ENCODE measurements around the gene AKR1D1.
"Not testable (repeated sequence)": the region's sequence is repeated elsewhere in the genome, so short reads cannot be mapped to it uniquely, and the experiment has no call there.

AKR1D1 gene

DNA sequence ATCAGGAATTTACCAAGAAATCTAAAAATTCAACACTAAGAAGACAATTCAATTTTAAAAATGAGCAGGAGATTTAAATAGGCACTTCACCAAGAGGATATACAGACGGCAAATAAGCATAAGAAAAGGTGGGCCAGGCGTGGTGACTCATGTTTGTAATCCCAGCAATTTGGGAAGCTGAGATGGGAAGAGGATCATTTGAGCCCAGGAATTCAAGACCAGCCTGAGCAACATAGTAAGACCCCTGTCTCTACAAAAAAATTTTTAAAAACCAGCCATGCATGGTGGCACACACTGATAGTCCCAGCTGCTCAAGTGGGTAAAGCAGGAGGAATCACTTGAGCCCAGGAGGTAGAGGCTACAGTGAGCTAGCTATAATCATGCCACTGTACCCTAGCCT is 3.5 kb upstream of the AKR1D1 start:
- in situ Hi-C loops (cut with MboI; ENCODE audit: low sequenced_read_pairs) = no loop called here

- in situ Hi-C loops (cut with MboI; ENCODE audit: low sequenced_read_pairs) = no loop called here
These were observed 2.1 kb upstream of the AKR1D1 start for GRCh38 chr7:138074121-138074520.

GRCh38 chr7:138074540-138074939 is 1.7 kb upstream of the AKR1D1 start:
- in situ Hi-C loops (cut with MboI; ENCODE audit: low sequenced_read_pairs) = no loop called here

DNA sequence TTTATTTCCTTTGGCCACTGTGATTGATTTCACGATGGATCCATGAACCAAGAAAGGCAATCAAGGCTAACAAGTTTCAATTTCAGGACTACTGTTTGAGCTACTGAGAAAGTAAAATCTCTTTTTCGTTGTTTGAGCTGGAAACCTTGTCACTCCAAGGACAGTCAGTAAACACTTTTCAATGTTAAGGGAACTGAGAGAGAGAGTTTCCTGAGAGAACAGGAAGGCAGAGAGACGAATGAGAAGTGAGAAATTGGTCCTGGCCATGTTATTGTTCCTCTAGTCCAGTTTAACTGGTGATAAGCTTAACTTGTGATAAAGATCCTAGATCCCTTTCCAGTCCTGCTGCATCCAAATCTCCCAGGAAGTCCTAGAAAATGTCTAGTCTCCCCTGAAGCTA is 909 bp upstream of the AKR1D1 start:
- in situ Hi-C loops (cut with MboI; ENCODE audit: low sequenced_read_pairs) = no loop called here

GRCh38 chr7:138075786-138076185 is 473 bp upstream of the AKR1D1 start:
- in situ Hi-C loops (cut with MboI; ENCODE audit: low sequenced_read_pairs) = not testable (repeated sequence)

DNA sequence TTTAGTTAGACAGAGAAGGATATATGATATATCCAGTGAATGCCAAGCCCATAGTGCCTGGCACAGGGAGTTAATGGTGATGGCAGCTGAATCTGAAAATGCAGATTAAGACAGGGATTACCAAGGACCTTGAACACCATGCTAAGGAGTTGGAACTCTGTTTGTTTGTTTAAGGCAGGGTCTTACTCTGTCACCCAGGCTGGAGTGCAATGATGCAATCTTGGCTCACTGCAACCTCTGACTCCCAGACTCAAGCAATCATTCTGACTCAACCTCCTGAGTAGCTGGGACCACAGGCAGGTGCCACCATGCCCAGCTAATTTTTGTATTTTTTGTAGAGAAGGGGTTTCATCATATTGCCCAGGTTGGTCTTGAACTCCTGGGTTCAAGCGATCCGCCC is 1.6 kb downstream of the AKR1D1 start:
- in situ Hi-C loops (cut with MboI; ENCODE audit: low sequenced_read_pairs) = no loop called here

GRCh38 chr7:138079137-138079536 is 2.9 kb downstream of the AKR1D1 start:
- in situ Hi-C loops (cut with MboI; ENCODE audit: low sequenced_read_pairs) = no loop called here

DNA sequence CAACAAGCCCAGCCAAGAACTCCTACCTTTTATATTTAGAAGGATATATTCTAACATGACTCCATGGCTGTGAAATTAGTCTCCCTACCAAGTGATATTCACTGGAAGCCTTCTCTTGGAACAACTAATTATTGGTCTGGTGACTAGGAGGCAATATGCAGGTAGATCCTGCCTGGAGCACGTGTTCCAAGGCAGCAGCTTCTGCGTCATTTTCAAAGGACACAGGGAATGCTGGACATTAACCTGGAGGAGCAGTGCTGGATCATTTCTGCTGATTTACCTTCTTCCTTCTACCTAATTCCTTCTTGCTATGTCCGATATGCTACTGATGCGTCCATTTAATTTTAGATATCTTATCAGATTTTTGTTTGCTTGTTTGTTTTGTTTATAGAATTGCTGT is 5.6 kb downstream of the AKR1D1 start:
- in situ Hi-C loops (cut with MboI; ENCODE audit: low sequenced_read_pairs) = no loop called here

GRCh38 chr7:138083859-138084258 is 7.6 kb downstream of the AKR1D1 start:
- in situ Hi-C loops (cut with MboI; ENCODE audit: low sequenced_read_pairs) = no loop called here

DNA sequence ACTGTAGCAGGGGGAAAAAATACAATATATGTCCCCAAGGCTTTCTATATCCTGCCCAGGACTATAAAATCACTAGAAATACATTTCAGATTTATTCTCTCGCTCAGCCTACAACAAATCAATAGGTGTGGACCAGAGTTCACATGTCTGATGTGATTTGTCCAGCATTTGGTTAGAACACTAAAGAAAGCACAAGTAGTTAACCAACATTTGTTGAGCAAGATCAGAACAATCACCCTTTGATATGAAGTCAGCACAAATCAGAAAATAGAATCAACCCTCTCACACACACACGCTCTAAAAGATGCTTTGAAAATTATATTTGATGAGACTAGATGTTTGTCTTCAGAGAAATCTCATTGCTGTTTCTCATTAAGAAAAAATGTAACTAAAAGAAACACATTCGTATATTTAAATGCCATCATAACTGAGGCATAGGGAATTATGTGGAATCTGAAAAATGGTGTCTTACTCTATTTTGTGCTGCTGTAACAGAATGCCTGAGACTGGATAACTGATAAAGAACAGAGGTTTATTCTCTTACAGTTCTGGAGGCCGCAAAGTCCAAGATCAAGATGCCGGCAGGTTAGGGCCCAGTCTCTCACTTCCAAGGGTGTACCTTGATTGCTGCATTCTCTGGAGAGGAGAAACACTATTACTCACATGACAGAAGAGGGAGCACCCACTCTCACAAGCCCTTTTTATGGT is 10.5 kb downstream of the AKR1D1 start:
- in situ Hi-C loops (cut with MboI; ENCODE audit: low sequenced_read_pairs) = no loop called here

DNA sequence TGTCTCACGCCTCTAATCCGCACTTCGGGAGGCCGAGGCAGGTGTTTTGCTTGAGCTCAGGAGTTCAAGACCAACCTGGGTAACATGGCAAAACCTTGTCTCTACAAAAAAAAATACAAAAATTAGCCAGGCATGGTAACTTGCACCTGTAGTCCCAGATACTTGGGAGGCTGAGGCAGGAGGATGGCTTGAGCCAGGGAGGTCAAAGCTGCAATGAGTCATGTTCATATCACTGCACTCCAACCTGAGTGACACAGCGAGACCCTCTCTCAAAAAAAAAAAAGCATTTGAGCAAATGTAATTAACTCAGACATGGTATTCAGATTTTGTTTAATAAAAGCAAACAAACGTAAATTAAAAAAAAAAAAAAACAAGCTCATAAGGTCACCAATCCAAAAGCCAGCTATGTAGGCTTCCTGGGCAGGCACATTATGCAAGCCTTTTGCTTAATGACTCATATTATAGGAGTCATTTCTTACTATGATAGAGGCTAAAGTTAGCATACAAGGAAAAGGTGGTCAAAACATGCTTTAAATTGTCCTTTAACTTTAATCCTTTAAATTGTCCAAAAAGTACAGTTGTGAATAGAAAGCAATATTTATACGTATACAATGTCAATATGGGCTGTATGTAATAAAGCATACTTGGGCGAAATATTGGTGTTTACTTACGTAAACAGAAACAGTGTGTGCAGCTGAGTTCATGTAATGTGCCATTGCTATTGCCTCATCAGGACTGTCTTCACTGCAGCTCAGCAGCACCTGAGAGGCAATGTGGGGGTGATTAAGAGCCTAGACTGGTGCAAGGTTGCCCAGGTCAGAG is 13.0 kb downstream of the AKR1D1 start:
- in situ Hi-C loops (cut with MboI; ENCODE audit: low sequenced_read_pairs) = no loop called here

DNA sequence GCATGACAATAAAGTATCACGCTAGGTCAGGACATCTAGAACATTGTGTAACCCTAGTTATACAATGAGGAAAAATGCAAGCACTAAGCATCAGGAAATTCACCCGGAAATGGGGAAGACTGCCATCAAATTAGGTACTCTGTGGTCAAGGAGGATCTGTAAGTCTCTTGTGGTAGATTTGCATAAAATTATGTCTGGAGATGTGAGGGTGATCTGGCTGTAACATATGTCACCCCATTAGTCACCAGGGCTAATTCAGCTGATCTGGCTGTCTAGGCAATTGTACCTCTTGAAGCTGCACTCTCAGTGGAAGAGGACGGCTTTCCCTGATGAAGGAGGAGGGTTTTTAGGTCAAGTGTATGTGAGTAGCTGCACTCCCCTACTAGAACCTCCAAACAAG is 14.8 kb downstream of the AKR1D1 start:
- in situ Hi-C loops (cut with MboI; ENCODE audit: low sequenced_read_pairs) = no loop called here

- in situ Hi-C loops (cut with MboI; ENCODE audit: low sequenced_read_pairs) = not testable (repeated sequence)
These were observed 15.6 kb downstream of the AKR1D1 start for GRCh38 chr7:138091840-138092239.

DNA sequence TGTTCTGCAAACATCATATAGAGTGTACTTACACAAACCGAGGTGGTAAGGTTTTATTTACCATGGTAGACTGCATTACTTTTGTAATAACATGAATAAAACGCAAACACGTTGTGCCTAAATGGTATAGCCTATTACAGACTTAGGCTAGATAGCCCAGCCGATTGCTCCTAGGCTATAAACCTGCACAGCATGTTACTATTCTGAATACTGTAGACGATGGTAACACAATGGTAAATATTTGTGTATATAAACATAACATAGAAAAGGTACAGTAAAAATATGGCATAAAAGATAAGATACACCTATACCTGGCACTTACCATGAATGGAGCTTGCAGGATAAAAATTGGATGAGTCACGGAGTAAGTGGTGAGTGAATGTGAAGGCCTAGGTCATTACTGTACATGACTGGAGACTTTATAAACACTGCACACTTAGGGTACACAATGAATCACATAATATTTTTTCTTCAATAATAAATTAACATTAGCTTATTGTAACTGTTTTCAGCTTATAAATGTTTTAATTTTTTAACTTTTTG is 16.3 kb downstream of the AKR1D1 start:
- in situ Hi-C loops (cut with MboI; ENCODE audit: low sequenced_read_pairs) = no loop called here

DNA sequence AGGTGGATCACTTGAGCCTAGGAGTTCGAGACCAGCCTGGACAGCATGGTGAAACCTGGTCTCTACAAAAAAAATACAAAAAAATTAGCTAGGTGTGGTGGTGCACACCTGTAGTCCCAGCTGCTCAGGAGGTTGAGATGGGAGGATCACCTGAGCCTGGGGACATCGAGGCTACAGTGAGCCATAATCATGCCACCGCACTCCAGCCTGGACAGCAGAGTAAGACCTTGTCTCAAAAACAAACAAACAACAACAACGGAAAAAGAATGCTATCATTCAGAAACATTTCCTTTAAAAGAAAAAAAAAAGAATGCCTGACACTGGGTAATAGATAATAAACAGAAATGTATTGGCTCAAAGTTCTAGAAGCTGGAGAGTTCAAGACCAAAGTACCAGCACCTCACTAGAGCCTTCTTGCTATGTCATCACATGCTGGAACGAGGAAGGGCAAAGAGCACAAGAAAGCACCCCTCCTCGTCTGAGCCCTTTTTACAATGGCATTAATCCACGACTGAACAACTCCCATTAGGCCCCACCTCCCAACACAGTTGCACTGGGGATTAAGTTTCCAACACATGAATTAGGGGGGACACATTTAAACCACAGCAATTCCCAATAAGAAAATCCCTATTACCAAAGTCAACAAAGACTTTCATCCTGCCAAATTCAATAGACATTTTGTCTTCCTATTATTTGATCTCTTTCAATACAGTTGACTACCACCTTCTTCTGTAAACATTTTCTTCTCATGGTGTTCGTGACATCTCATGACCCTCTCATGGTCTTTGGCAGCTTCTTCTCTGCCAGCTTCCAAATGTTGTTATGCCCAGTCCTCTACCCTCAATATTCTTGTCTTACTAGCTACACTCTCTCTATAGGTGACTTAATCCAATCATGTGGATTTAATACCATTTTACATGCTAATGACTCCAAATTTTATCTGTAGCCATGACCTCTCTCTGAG is 20.0 kb downstream of the AKR1D1 start:
- in situ Hi-C loops (cut with MboI; ENCODE audit: low sequenced_read_pairs) = no loop called here

GRCh38 chr7:138097064-138097741 is 20.9 kb downstream of the AKR1D1 start:
- in situ Hi-C loops (cut with MboI; ENCODE audit: low sequenced_read_pairs) = no loop called here

GRCh38 chr7:138099813-138100212 is 23.6 kb downstream of the AKR1D1 start:
- in situ Hi-C loops (cut with MboI; ENCODE audit: low sequenced_read_pairs) = no loop called here

GRCh38 chr7:138105221-138105620 is 29.0 kb downstream of the AKR1D1 start:
- in situ Hi-C loops (cut with MboI; ENCODE audit: low sequenced_read_pairs) = no loop called here

GRCh38 chr7:138115047-138115446 is 38.8 kb downstream of the AKR1D1 start:
- in situ Hi-C loops (cut with MboI; ENCODE audit: low sequenced_read_pairs) = no loop called here

GRCh38 chr7:138116141-138116540 is 39.9 kb downstream of the AKR1D1 start:
- in situ Hi-C loops (cut with MboI; ENCODE audit: low sequenced_read_pairs) = no loop called here

All from HL-60/S4 treated with retinoic acid at 250 ng/mL for 4 days and 3 days (cell line).